Inflammatory macrophage treated with lipopolysaccharide for 4 hours (primary cell): ENCODE results near the gene EGFL7.

ENCODE experiments used
- DNase-seq: peaks from one replicate; pipeline ENCODE4 v3.0.0-alpha.2; 2020

Gene EGFL7

DNA sequence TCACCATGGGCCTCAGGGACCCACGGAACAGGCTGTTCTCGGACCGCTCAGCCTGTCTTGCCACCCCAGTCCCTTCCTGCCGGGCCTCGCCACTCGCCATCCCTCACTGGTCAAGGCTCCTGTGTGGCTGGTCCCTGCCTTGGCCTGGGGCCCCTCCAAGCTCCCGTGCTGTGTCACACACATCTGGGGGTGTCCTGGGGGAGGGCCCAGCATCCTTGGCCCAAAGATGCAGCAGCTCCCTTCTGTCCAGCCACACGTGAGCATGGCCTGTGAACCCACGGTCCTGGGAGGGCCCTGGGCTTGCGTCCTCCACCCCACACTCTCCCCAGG lies 425 bp upstream of the EGFL7 start:
- DNase-seq: no peak

DNA sequence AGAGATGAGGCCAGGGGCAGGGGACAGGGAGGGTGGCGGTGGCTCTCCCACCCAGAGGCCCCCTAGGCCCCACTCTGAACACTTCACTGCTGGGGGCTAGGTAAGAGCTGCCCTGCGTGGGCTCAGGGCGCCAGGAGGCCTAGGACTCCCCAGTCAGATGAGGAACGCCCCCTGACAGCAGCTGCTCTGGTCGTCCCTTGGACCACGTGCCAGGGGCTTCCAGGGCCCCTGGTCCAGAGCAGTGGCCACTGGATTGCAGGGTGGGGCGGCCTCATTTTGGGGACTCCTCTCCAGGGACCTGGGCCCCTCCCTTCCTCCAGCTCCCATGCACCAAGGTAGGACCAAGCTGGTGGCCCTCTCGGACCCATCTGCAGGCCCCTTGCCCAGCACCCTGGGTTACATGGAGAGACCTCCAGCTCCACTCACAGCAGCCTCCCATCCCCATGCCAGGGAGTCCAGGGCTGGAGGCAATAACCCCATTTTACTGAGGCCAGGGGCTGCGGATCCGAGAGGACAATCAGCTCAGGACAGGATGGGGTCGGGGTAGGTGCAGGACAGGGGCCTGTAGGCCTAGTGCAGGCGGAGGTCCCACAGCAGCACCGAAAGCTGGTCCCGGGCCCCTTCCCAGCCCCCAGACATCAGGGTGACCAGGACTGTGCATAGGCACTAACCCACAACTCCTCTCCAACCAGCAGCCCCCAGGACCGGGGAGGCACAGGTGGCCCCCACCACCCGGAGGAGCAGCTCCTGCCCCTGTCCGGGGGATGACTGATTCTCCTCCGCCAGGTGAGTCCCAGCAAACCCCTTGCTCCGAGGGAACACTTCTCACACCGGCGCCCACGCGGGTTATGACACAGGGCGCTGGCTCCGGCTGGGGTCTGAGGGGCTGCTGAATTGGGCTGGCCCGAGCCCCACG lies 1.5 kb downstream of the EGFL7 start:
- DNase-seq: no peak

DNA sequence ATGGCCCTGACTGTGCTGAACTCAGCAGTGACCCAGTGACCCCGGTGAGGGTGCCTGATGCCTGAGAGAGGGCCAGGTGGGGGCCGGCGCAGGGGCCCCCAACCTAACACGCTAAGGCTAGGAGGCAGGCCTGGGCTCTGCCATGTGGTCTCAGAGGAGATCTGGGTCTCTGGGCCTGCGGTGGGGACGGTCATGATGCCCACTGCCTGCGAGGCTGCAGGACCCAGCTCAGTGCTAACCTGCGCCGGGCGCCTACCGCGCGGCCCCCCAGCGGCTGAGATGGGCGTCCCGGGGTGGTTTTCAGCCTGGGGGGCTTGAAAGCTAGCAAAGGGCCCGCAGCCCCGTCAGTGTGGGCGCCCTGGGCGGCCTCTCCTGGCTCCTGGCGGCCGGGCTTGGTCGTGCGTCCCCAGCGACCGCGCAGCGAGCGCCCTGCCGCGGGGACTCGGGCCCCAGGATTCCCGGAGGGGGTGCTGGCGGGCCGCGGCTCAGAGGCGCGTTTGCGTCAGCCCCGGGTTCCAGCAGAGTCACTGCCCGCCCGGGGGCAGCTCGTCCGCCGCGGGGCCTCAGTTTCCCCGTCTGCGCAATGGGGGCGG lies 2.5 kb downstream of the EGFL7 start:
- no peak for DNase-seq

DNA sequence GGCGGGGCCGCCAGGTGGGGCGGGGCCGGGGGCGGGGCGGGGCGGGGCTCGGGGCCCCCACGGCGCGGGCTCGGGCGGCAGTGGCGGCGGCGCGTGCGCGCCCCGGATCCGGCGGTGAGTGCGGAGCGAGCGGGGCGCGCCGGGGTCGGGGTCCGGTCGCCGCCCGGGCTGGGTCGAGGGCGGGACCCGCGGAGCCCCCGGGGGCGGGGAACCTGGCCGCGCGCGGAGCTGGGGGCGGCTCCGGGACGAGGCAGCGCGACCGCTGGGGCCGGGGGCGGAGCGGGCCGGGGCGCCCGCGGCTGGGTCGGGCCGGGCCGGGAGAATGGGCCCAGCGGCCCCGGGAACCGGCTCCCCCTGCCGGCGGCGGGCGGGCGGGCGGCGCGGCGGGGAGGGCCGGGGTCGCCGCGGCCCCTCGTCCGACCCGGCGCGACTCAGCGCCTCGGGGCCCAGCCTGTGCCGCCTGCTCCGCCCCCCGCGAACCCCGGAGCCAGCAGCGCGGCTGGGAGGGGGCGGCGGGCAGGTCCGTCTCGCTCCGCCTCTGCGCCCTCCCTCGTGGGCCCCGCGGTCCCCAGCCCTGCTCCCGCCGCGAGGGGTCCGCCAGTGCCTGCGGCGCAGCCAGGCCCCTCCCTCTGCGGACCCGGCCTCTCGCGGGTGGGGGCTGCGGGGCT lies 3.1 kb downstream of the EGFL7 start:
- DNase-seq: no peak

DNA sequence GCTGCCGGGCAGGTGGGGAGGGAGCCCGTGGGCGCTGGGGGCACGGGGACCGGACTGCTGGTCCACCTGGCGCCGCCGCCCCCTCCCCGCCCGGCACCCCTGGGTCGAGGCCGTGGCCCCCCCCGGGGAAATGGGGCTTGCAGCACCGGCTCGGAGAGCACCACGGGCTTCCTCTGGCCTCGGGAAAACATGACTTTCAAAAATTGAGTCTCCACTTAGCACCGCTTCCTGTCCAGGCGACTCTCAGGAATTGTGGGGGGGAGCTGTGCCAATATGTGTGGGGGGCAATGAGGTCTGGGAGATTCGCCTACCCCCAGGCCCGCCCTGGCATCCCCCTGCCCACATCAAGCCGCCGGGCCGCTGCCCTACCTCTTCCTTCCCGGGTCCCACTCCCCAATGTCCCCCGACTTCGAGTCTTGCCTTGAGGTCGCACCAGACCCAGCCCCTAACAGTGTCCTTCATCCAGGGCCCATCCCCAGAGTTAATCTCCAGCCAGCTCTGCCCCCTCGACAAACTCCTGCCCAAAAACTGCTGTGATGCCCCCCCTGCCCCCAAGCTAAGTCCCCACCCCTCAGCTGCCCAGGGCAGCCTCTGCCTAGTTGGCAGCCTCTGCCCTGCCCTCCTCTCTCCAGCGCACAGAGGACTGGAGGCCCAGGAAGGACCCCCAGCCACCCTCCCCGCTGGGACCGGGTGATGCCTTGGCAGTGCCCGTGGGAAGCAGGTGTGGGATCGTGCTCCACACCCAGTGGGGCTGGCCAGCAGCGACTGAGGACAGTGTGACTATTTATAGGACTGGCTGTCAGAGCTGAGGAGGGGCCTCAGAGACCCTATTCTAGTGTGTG lies 3.9 kb downstream of the EGFL7 start:
- DNase-seq: no peak

DNA sequence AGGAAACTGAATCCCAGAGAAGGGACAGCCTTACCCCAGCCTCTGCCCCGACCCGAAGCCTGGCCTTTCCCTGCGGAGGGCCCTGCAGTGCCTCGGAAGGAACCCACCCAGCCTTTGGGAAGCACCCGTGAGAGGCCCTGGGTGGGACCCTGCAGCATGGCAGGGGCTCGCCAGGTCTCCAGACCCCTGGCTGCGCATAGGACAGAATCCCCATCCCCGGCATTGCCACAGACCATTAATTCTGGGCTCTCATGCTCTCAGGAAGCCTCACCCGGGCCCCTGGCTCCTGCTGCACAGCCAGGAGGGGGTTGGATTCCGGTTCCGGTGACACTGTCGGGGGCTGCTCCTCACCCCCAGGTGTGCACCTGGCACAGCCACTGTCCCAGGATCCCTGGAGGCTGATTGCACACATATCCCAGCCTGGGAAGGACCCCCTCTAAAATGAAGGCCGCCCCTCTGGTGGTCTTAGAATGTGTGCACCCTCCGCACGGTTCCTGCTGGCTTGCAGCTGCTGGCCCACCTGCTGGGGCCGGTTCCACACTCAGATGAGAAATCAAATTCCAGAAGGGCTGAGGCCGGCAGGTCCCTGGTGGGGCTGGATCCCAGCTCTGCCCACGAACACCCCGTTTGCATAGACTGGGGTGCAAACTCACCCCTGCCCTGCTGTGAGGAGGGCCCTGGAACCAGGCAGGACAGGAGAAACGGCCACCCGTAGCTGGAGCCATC lies 4.7 kb downstream of the EGFL7 start:
- no peak for DNase-seq

DNA sequence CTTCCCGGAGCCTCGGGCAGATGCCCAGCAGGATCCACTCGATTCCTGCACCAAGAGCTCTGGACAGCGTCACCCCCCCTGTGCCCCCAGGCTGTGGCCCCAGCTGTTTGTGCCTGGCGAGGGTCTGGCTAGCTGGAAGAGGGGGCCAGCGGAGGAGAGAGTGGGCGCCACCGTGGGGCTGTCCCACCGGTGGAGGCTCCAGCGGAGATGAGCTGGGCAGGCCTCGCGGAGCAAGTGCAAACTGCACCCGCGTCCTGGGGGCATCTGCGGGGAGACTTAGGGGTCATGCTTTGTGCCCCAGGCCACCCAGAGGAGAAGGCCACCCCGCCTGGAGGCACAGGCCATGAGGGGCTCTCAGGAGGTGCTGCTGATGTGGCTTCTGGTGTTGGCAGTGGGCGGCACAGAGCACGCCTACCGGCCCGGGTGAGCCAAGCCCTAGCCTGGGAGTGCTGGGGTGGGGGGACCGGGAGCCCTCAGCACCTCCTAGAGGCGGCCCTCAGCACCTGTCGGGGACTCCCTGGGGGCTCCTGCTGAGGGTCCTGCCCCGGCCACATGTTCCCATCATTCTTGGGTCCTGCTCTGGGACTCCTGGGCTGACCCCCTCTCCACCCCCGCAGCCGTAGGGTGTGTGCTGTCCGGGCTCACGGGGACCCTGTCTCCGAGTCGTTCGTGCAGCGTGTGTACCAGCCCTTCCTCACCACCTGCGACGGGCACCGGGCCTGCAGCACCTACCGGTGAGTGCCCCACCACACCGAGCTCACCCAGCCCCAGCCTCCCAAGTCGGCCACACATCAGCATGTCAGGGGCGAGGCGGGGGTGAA lies 5.4 kb downstream of the EGFL7 start:
- DNase-seq: no peak

DNA sequence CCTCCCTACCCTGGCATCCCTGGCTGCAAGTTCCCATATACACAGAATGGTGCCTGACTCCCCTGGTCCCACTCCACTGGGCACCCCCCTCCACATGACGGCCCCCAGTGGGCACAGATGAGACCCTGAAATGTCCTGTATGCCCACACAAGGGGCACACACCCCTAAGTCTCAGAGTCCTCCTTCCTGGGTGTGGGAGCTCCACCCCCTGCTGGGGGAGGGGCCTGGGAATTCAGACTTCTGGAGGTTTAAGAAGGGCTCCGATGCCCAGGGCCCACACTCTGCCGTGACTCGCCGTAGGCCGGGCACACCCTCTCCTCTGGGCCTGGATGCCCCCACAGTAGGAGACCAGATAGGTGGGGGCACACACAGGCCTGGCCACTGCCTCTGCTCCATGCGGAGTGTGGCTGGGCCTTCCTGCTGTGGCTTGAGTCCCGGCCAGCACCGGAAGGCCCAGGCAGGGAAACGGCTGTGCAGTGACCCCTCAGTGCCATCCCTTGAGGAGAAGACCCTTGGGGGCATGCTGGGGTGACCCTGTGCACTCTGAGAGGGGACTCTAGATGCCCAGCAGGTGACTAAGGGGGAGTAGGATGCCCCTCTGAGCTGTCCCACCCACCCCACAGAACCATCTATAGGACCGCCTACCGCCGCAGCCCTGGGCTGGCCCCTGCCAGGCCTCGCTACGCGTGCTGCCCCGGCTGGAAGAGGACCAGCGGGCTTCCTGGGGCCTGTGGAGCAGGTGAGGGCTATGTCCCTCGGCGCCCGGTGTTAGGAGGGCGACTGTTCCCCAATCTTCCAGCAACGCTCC lies 6.5 kb downstream of the EGFL7 start:
- no peak for DNase-seq

DNA sequence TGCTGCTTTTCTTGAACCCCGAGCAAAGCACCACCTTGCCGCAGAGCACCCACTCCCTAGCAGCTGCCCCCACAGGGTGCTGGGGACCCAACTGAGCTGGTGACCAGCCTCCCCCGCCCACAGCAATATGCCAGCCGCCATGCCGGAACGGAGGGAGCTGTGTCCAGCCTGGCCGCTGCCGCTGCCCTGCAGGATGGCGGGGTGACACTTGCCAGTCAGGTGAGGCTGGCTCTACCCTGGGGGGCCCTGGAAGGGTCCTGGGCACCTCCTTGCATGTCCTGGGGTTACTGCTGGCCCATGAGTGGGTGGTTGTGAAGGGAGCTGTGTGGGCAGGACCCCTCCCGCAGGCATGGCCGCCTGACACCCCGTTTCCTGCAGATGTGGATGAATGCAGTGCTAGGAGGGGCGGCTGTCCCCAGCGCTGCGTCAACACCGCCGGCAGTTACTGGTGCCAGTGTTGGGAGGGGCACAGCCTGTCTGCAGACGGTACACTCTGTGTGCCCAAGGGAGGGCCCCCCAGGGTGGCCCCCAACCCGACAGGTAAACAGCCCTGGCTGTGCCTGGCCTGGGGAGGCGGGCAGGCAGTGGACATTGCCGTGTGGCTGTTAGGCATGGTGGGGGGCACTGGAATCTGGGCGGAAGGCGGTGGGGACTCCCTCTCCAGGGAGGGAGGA lies 7.2 kb downstream of the EGFL7 start:
- no peak for DNase-seq

DNA sequence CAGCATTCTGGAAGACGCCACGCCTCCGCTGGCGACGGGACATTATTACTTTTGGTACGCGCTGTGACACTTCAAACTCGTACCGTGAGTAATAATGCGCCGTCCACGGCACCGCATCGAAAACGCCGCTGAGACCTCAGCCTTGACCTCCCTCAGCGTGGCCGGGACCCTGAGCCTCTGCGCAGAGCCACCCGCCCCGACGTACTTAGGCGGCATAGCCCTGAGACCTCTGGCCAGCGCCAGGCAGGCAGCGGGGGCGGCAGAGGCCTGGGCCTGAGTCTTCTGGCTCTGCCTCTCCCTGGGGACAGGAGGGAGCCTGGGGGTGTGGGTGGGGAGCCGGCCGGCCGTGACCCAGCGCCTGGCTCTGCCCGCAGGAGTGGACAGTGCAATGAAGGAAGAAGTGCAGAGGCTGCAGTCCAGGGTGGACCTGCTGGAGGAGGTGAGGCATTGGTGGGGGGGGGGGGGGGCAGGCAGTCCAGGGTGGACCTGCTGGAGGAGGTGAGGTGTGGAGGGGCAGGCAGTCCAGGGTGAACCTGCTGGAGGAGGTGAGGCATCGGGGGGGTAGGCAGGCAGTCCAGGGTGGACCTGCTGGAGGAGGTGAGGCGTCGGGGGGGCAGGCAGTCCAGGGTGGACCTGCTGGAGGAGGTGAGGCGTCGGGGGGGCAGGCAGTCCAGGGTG lies 8.0 kb downstream of the EGFL7 start:
- DNase-seq: no peak

DNA sequence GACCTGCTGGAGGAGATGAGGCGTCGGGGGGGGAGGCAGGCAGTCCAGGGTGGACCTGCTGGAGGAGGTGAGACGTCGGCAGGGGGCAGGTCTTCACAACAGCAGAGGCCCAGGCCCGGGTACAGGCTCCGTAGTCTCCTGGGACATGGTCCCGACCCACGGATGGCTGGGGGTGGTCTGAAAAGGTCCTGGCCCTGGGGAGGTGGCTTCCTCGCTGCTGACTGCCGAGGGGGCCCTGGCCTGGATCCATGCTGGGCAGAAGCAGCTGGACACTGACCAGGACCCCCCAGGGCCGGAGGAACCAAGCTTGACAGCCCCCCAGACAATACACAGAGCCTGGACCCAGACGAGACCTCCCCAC lies 8.5 kb downstream of the EGFL7 start:
- no peak for DNase-seq

DNA sequence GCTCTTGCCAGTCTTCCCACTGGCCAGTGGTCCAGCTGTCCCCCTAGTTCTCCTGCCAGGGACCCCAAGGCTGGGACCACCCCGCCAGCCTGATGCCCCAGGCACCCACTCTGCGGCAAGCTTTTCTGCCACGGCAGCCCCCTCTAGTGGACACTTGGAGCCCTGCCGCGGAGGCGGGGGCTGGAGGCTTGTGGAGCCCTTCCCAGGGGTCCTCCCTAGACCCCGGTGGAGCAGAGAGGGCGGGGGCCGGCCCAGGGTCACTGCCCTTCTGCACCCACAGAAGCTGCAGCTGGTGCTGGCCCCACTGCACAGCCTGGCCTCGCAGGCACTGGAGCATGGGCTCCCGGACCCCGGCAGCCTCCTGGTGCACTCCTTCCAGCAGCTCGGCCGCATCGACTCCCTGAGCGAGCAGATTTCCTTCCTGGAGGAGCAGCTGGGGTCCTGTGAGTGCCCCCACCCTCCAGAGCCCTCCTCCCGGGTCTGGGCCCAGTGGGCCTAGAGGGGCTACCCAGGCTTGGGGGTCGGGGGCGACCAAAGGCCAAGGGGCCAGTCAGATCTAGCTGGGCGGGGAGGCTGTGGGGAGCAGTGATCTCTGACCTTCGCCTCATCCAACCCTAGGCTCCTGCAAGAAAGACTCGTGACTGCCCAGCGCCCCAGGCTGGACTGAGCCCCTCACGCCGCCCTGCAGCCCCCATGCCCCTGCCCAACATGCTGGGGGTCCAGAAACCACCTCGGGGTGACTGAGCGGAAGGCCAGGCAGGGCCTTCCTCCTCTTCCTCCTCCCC lies 9.1 kb downstream of the EGFL7 start:
- DNase-seq: no peak

DNA sequence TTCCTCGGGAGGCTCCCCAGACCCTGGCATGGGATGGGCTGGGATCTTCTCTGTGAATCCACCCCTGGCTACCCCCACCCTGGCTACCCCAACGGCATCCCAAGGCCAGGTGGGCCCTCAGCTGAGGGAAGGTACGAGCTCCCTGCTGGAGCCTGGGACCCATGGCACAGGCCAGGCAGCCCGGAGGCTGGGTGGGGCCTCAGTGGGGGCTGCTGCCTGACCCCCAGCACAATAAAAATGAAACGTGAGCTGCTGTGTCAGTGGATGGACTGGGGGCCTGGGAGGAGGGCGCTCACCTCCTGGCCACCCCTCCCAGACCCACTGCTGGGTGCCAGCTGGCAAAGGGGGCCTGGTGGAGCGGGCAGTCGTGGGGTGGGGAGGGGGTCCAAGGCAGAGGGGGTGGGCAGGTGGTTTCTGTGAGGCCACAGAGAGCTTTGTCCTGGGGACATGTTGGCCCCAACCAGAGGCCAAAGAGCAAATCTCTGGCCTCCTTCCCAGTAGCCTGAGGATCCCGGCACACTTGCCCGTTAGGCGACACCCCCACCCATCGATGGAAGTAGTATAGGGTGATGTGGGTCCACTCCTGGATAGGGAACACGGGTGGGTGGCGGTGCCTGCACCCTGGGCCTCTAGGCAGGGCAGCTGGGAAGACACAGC lies 9.8 kb downstream of the EGFL7 start:
- DNase-seq: no peak

DNA sequence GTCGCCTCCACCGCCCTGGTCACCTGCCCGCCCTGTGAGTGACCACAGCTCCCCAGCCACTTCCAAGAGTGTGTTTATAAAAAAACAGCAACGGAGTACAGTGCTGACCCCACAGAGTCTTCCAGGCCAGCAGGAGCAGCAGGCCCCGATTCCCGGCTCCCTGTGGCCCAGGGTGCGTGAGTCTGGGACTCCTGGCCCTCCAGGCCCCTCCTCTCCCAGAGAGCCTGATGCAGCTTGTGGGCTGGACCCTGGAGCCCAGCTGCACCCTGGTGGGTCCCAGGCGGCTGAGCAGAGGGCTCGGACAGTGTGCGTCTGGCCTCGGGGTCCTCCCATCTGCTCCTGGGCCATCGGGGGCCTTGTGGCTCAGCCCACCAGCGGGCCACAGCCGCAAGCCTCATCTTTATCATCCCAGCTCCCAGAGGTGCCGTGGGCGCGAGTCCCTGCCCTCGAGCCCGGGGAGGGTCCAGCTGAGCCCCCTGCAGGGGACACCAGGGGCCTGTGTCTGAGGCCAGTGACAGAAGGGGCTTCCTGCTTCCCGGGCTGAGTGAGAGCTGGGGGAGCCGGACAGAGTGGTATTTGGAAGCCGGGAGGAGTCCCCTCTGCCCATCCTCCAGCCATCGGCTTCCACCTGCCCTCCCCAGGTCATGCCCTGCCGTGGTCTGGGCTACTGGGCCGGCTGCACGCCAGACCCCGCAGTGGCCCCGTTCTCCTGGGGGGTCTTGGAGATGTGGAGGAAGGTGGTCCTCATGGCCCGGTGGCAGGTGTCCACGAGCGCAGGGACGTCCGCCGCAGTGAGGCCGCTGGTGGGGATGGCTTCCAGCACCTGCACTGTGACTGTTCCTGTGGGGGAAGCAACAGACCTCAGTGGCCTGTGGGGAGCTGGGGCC lies 10.6 kb downstream of the EGFL7 start:
- DNase-seq: no peak

DNA sequence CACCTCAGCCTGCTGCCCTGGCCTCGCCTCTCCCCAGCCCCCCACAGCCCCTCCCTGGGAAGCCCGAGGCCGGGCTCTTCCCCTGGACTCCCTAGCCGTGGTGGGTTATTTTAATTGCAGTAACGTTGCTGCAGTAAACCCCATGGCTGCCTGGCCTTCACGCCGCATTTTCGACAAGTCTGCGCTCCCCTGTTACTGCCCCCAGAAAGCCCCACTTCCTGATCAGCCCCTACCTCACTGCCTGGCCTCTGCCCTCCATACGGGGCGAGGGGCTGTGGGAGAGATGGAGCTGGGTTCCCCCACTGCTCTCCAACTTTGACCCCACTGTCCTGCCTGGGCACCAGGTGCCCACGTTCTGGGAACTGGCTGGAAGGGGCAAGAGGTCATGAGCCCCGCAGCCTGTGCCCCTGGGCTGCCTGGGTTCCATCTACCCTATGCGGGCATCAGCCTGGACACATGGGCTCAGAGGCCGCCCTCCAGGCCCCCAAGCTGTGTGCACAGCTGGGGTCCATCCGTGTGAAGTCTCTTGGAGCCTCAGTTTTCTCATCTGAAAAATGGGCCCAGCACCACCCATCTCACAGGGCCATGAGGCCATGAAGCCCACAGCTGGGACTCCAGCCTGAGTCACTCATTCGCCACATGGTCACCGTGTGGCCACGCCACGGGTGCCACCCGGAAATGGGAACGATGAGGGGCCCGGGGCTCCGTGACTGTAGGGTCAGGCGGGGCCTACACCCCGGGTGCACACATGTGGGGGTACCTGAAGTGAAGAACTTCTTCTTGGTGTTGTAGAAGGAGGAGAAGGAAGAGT lies 11.5 kb downstream of the EGFL7 start:
- DNase-seq: no peak

DNA sequence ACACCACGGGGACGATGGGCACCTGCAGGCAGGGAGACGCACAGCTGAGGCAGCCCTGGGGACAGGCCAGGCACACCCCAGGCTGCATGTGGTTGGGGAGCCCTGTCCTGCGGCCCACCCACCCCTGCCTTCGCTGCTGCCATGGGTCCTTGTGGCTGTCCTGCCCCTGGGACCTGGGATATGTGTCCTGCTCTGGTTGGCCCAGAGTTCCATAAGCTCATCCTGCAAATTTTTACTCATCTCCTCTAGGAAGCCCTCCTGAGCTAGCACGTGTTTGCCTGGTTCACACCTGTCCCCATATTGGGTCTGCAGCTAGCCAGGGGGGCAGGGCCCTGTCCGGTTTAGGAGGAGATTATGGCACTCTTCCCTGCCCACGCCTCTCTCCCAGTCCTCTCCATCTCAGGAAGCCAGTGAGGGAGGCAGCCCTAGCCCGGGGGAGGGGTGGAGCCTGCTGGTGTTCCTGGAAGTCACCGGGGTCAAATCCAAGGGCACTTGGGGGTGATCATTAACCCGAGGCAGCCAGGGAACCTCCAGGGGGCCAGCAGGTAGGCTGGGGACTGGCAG lies 12.2 kb downstream of the EGFL7 start:
- DNase-seq: no peak
